ENCODE results near the gene EDAR.

Gene EDAR

DNA sequence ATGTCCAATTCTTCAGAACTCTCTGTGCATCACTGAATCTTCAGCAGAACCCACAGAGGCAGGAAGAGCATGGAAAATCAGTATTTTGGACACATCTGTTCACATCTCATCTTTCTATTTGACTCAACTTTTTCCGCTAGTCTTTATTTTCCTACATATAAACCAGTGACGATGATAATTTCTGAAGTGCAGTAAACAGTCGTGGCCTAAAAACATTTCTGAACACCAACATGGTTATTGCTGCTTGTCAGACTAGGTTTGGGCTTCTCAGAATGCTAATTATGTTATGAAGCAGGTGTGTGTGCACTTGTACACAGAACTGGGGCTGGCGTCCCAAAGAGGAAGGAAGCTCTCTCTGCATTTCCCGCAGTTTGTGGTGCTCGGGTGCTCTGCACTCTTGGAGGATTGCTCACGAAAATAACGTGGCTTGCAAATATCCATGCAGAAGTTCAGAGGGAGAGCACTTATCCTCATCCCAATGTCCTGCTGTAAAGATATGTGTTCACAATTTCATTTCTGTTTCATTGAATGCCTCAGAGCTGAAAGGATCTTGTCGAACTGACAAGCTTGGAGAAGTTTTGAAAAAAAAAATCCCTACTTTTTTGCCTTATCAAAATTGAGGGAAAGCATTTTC, 50.8 kb downstream of the EDAR start:
- DNase-seq: no peak

DNA sequence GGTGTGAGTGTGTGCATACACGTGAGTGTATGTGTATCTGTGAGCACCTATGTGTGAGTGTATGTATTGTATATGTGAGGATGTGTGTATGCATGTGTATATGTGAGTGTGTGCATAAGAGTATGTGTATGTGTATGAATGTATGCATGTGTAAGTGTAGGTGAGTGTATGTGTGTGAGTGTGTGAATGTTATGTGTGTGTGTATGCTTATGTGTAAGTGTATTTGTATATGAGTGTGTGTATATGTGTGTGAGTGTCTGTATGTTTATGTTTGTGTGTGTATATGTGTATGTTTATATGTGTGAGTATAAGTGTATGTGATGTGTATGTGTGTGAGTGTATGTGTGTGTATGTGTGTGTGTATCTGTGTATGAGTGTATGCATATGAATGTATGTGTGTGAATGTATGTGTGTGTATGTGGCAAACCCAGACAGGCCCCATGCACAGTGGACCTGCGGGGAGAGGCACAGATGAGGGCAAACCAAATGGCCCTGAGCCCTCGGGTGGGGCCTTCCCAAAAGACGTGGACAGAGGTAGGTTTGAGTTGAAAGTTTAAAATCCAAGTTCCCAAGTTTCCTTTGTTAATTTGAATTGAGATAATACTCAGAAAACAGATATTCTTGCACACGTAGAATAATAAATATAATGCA, 51.5 kb downstream of the EDAR start:
- no peak for DNase-seq

DNA sequence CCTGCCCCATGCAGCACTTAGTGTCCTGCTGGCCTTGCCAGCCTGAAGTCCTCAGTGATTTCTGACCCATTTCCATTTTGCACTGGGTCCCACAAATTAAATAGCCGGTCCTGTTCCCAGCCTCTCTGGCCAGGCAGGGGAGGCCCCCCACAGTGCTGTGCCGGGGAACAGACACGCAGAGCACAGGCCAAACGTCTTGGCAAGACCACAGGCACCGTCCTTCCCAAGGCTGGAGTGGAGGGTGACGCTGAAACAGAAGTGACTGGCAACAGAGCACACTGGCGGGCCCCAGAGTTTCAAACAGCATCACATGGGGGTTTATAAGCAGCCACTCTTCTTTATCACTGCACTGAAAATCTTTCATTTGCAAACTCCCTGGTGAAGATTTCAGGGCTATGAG, 52.2 kb downstream of the EDAR start:
- no peak for DNase-seq

DNA sequence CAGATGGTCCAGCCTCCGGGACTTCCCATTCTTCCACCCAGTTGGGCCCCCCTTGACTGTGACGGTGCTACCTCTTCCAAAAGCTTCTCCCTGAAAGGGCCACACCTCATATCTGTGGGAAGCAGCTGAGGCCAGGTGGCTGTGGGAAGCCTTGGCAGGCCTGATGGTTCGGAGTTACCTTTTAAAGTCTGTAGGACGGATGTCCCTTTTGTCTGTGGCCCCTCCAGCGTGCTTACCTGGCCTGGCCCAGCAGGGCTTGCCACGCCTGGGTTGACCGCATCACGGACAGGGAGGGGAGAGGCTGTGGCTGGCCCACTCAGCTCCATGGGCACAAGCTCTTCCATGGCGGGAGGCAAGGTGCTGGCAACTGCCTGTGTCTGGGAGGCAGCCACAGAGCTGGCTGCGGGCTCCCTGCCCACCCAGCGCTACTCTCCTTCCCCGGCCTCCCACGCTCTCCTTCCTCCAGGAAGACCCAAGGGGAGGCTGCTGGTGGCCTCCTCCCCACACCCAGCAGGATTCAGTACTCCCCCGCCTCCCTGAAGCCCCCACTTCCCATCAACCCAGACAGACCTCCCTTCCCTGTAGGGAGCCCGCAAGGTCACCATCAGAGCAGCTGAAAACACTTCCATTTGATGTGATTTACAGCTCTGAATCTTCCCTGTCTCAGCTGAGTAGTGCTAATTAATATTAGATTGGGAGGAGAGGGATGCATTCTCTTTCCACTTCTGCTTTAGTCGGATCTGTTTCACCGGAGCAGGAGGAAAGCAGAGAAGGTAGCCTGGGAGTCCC, 52.8 kb downstream of the EDAR start:
- no peak for DNase-seq

DNA sequence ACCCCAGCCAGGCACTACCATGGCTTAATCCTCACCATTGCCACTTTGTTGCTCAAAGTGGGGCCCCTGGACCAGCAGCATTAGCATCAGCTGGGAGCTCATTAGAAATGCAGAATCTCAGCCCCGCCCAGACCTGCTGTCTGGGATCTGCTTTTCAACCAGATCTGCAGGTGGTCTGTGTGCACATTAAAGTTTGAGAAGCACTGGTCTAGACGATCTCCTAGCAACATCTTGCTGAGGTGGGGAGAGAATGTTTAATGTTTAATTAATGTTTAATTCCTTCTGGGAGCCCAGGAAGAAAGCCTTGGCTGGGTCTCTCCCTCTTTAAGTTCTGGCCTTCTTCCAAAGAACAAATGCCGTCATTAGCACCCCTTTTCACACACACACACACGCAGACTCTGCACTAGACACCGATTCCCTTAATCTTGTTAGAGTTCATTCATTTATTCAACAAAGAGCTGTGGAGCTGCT, 53.7 kb downstream of the EDAR start:
- no peak for DNase-seq

DNA sequence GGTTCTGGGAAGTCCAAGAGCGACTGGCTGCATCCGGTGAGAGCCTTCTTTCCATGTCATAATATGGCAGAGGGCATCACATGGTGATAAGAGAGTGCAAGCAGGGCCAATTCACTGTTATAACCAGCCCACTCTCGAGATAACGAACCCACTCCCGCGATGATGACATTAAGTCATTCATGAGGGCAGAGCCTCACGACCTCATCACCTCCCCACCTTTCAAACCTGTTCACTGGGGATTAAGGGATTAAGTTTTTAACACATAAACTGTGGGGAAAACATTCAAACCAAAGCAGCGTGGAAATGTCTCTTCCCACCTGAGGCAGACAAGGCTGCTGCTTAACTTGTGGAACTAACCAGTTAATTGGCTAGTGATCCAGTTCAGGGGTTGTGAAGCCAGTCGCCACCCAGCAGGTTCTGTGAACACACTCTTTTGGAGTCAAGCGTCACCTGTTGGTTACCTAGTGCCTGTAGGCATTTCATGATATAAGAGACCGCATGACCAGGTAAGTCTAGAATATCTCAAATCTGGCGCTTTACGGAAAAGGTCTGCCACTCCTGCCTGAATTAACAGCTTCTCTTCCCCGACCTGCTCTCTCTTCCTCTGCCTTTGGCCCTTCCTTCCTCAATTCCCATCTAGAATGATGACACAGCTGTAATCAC, 54.3 kb downstream of the EDAR start:
- no peak for DNase-seq

DNA sequence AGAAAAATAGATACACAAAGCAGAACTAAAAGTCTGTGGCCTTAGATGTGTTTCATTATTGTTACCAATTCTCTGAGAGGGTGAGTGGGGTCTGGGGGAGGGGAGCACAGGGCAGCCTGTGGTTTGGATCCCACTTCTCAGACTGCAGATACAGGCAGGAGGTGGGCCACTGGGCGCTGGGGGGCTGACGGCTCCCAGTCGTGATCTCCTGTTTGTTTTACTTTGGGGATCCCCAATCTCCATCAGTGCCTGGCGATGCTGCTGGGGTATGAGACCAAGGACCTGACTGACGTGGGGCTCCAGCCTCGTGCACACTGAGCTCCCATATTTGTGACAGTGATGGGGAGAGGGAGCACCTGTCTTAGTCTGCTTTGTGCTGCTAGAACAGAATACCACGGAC, 54.9 kb downstream of the EDAR start:
- no peak for DNase-seq

DNA sequence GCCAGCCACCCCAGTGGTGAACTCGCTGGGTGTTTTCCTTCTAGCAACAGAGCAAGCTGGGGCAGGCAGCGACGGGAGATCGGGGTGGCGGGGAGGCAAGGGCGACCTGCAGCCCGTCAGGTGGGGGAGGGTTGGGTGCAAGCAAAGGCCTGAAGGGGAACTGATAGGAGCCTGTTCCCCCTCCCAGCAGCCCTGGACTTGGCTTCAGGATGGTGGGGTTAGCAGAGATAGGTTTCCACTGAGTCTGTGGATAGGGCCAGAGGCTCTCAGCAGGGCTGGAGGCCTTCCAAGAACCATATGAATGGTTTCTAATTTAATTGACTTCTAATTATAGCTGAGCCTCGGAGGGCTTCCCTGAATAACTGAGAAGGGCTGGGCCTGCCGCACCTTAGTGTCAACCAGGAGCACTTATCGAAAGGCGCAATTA, 55.3 kb downstream of the EDAR start:
- peak; percentile 32 for DNase-seq

DNA sequence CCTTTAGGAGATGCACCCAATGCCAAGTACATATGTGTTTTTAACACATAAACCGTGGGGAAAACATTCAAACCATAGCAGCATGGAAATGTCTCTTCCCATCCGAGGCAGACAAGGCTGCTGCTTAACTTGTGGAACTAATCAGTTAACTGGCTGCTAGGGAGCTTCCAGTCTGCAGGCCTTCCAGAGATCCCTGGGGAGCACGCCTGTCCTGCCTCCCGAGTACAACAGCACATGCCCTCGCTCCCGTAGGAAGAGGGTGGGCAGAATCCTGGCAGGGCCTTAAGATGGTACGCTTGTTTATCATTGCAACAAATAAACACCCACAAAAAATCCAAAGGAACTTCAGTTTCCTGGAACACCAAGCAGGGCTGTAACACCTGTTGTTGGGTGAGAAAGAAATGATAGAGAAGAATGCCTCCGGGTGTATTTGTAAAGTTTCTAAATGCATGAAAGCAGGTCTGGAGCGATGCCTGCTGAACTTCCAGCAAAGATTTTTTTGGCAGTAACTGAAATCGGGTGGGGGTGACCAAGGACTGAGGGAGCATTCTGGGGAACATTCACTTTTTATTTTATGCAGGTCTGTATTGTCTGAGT, 56.2 kb downstream of the EDAR start:
- no peak for DNase-seq

DNA sequence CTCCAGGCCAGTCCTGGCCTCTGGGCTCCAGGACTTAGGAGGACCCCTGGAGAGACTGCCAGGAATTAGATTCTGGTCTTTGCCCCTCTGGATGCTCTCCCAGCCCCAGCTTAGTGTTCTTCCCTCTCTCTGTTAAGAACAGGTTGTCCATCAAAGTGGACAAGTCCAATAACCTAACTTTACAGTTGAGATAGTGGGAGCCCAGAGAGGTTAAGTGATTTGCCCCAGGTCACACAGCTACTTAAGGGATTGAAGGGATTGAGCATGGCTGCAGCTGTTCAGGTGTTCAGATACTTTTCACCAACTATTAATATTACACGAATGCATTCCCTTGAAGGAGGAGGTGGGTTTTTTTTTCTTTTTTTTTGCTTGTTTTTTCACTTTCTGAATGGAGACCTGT, 57.6 kb downstream of the EDAR start:
- no peak for DNase-seq

DNA sequence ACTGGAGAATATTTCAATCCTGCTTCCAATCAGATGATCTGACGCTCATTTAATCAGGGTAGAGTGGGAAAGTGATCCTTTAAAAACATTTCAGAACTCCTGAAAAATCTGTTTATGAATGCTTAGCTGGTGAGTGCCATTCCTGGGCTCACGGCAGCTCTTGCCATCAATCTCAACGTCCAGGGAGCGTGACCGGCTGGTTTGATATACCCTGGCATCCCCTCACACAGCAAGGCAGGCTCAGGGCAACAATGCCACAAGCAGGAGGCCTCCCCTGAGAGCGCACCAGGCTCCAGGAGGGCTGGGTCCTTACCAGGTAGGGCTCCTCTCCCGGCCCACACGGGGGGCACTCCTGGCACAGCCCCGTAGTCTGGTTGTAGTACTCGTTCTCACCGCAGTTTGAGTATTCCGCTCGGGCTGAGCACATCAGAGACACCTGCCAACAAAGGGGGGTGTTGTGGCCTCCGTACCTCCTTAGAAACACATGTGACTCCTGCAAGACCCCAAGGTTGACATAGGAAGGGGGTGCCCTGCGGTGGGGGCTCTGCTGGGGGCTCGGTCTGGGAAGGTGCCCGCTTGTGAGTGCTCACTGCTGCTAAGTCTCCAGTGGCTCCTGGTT, 59.1 kb downstream of the EDAR start:
- no peak for DNase-seq

DNA sequence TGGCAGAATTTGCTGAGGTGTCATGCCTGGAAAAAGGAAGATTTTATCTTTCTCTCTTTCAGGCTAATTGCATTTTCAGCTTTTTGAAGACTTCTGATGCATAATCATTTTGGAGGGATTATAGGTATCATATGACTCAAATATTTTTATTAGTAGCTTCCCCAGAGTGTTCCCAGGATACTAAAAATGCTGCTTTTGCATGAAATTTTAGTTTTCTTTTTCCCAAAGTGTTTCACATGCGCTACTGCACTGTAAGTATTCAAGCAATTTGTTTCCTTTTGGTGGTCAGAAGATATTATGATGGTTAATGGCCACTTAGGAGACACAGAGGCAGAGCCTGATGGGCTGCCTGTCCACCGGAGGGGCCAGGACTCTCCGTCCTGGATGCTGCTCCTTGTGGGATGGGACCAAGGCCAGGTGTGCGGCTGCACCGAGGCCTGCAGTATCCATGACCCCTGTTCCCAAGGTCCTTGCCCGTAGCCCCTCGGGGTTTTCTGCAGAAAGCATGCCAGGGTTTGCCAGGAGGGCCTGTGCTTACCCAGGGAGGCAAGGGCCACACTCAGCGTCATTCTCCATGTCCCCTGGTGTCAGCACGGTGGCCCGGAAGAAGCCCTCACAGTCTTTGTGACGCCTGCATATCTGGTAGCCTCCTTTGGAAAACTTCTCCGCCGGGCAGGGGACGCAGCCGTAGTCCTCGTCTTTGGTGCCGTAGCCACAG, 60.2 kb downstream of the EDAR start:
- DNase-seq: no peak

DNA sequence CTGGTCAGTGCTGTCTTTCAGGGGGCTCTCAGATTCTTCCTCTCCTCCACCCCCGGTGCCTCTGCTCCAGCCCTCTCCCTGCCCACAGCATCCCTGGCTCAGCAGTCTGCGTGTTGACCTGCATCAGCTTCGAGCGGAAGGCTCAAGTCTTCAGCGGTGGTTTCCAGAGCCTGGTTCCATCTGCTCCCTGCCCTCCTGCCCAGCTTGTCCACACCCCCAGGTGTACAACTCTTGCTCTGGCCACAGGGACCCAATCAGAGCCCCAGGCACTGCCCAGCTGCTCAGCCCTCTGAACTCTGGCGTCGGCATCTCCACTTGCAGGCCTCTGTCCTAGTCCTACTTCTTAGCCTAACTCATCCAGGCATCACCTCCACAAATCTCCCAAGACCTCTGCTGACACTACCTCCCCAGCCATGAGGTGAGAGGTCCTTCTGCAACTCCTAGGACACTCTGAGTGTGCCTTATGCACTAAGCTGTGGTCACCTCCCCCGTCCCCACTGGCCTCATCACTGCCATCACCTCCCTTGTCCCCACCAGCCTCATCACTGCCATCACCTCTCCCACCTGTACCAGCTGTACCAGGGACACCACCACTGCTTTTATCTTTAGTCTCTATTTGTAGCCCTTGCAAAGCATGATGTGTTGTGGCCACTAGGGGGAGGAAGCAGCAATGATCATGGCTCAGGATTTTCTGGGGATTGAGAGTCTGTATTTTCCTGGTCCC, 60.9 kb downstream of the EDAR start:
- peak; percentile 54 for DNase-seq

DNA sequence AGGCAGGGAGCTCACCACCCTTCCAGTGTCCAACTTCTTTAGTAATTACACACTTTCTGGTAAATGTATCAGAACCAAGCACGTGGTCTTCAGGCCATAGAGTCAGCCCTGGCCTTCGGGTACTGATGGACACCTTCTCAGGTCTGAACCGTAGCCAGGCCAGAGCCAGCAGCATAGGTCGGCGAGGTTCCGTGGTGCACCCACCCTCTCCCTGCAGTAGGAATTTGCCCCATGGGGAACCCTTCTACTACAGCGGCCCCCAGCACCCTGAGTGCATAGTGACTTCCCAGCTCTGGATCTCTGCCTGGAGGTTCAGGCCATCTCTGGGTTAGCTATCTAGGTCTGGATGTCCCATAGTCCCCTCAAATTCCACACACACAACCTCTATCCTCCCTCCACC, 61.6 kb downstream of the EDAR start:
- no peak for DNase-seq

DNA sequence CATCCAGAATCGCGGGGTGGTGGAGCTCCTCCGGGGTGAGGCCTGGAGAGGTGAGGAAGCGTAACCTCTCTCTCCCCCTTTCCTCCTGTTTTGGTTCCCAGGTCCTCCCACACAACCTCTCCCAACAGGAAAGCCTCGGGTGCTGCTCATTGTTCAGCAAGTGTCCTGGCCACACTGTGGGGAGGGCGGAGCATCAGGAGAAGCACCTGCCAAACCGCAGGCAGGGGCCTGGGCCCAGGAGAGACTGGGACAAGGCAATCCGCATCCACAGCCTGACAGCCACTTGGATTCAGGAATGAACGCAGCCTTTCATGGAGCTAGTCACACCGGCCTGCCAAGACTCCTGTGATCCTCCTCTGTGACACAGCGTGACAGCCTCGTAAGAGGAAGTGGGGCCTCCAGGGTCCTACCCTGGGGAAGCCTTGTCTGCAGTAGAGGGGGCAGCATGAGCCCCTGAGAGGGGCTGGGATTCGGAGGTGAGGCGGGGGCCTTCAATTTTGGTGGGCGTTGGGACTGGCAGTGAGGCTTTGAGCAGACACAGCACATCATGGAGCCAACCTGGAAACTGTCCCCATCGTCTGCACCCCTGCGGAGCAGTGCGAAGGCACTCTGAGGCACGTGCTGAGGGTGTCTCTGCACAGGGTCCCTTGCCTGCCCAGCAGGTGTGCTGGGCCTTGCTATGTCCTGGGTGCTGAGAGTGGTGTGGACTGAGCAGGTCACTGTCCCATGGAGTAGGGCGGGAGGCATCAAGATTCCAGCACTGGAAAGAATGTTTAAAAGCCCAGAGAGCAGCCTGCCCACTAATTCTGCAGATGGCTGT, 62.2 kb downstream of the EDAR start:
- DNase-seq: no peak

DNA sequence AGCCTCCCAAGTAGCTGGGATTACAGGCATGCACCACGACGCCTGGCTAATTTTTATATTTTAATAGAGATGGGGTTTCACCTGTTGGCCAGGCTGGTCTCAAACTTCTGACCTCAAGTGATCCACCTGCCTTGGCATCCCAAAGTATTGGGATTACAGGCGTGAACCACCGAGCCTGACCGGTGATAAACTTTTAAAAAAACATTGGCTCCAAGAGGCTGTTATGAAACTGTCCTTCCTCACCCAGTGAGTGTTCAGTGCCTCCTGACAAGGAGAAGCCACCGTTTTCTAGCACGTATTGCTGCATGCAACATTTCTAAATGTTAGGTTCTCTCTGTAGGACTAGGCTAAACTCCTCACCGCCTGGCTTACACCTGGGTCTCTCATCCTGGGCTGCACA, 63.3 kb downstream of the EDAR start:
- no peak for DNase-seq

DNA sequence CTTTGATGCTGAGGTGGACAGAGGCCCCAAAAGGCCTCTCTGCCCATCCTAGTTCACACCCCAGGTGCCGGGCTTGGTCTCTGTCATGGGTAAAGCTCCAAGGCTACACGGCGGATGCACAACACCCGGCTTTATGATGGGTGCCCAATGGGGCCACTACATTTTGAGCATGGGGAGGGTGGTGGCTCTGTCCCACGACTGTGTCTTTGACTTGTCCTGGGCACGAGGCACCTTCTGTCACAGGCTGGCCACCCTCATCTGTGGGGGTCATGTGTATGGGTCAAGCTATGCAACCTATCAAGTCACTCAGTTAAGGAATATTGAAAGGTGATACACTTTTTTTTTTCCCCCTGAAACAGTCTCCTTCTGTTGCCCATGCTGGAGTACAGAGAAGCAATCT, 63.7 kb downstream of the EDAR start:
- DNase-seq: no peak

DNA sequence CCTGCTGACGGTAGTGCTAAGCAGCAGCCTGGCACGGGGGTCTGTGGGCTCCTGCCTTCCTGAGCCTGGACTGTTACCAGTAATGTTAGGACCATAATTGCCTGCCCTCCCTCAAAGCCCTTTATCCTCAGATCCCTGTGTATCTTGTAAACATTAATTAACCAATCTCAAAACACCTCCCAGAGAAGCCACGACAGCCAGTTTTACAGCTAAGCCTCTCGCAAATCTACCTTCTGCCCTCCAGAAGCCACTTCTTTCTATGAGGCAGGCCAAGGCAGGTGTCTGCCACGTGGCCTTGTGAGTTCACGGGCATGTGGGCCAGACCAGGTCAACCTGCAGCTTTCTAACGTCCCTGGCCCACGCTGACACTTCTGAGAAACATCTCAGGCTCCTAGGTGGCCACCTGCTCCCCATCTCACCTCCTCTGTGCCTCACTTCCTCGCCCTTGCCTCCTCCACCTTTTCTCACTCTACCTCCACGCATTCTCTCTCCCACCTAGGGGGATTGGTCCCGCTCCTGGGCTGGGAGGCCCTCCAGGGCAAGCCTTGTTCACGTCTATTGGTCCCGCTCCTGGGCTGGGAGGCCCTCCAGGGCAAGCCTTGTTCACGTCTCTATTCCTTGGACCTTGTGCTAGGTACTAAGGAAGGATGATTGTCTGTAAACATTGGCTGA, 64.3 kb downstream of the EDAR start:
- DNase-seq: no peak

DNA sequence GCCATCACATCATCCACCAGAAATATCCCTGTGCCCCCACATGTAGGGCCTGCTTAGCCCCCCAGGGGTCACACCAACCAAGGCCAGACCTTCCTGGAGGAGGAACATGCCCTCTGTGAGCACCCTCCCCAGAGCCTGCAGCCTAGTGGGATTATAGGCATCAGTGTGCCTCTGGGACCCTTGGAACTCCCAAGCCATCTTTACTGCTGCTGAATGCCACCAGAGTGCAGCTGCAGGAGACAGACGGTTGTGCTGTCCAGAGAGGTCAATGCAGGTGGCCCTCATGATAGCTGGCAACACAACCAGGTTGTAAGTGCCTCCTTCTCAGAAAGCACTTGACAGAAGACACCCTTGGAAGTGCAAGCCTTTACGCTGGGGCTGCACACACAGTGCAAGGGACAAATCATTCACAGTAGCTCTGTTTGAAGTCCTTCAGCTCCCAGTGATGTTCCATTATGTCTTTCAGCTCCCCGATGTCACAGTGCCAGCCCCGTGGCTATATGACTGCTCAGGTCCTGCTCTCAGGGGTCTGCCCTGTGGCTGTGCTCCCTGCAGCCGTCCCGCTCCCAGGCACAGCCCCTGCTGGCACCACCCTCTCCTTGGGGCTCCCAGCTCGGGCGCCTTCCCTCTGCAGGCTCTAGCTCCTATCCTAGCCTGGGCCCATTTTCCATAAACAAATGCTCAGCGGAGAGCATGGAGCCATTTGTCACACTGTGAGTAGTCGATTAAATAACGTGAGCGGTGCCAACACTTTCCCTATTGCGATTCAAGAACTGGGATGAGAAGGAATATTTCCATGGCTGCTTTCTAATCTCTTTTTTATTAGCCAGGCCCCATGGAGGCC, 65.1 kb downstream of the EDAR start:
- no peak for DNase-seq
